Ramos (cell line): ENCODE measurements around the gene FBH1.
"Not testable (repeated sequence)": the region's sequence is repeated elsewhere in the genome, so short reads cannot be mapped to it uniquely, and the experiment has no call there.

Experiments
- in situ Hi-C: fragments of 300-500 bp; cut with MboI; formaldehyde crosslinking; loops from one replicate; pipeline ENCODE4 v1.14.3; 2022; ENCODE audit warnings: low sequenced_read_pairs; ENCODE audit not compliant: unreplicated experiment

The FBH1 gene

DNA sequence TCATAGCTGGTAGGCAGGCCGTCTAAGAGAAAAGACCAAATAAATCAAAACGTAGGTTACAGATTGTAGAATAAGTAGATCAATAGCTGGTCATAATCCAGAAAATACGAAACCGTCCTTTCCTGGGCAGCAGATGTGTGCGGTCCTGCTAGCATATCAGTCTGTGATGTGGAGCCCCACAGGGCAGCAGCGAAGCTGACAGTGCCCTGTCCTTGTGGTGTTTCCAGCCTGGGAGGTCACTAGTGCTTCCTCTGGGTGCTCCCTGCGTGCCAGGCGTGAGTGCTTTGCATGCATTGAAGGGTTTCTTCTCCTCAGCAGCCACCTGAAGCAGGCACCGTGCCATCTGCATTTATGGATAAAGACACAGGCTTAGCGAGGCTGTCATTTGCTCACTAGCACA lies 45.6 kb downstream of the FBH1 start:
- in situ Hi-C loops: no loop called here

DNA sequence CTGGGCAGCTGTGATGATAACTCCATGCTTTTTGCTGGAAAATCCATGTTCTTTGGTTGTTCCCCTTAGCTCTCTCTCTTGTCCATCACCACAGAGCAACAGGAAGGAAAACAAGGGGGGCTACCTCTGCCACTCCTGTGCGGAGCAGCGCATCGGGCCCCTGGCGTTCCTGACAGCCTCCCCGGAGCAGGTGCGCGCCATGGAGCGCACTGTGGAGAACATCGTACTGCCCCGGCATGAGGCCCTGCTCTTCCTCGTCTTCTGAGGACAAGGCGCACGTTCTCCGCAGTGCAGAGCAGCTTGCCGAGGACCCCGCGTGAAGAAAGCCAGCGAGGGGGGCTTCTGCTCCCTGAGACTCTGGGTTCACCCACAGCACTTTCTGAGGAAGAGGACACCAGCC lies 47.0 kb downstream of the FBH1 start:
- in situ Hi-C loops: no loop called here

DNA sequence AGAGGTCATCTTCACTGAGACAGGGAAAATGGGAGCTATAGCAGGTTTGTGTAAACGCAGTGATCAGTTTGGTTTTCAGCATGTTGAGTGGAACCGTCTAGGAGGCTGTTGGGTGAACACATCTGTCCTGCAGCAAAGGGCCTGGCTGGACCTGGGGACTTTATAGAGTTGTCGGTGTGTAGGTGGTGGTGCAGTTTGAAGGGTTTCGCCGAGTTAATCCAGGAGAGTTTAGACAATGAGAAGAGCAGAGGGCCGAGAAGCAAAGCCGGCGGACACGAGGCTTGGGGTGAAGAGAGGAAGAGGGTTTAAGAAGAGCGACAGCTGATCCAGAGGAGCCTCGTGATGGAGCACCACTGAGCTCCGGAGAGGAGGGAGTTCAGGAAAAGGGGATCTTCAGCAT lies 48.2 kb downstream of the FBH1 start:
- in situ Hi-C loops: no loop called here

DNA sequence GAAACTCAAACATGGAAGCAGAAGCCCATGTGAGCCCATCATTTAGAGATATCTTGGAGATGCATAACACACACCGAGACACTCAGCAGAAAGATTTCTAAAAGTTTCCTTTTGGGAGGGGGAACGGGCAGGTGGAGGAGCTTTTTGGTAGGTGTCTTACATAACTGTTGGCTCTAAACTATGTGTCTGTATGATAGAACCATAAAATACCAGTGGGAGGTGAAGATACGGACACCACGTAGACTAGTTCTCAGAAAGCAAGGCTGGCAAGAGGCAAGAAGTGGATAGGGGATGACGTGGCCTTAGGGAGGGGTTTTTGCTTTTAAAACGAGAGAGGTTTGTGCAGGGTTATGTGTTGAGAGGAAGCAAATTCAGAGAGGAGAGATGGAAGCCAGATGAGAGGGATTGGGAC lies 50.8 kb downstream of the FBH1 start:
- in situ Hi-C loops: no loop called here

DNA sequence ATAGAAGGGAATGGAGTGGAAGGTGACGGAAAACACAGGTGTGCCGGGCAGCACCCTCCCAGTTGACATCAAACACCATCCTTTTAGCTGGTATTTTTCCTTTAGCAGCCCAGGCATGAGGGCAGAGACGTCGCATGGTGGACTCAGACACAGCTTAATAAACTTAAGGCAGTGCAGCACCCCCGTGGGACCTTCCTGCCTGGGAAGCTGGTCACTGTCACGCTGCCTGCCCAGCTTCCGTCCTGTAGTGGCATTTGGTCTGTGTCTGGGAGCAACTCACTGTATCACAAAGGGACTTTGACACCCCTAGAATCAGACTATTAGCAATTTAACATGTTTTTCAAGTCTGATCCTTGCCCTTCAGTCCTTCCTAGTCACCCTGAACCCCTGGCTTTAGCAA lies 51.5 kb downstream of the FBH1 start:
- in situ Hi-C loops: no loop called here

DNA sequence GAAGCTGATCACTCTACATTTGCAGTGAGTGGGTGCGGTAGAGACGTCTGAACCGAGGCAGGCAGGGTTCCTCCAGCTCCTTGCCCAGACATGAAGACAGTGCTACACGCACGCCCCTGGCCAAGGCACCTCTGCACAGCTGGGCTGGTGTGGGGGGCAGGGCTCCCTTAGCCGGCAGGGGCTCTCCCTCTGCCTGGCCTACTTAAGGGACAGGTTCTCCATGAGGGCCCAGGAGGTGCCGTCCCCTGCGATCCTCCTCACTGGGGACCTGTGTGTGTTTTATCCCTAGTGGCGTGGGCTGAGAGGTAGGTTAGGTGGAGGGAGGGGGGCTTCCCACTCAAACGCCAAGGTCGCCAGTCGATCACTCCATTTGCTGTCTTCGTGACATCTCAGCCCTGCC lies 52.0 kb downstream of the FBH1 start:
- in situ Hi-C loops: no loop called here

DNA sequence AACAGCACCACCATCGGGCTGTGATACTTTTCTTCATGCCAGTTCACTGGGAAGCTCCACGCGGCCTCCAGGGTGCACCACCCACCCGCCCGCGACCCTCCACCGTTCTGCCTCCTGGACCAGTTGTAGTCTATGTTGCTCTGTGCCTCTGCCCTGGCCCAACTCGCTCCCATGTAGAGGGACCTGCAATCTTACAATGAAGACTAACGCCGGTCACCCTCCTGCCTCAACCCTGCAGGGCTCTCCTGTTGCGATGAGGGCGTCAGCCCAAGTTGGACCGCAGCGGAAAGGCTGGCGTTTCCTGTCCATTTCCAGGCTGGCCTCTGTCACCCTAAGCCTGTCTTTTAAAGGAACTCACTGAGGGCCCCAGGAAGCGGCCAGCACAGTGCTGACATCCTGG lies 52.4 kb downstream of the FBH1 start:
- in situ Hi-C loops: no loop called here

DNA sequence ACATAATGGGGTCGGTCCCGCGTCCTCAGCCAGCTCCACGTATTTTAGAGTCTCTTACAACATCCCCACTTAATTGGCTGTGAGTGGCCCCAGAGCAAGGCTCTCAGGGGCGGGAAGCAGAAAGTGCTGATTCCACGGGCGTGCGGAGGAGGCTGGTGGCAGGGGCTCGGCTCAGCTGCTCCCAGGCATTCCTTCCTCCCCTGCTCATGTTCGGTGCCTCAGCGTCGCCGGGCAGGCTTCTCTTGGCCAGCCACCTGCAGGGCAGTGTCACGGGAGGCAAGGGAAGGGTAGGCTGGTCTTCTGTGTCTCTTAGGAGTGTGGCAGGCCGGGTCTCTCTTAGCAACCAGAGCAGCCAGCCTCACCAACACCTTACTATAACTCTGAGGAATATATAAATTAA lies 53.5 kb downstream of the FBH1 start:
- in situ Hi-C loops: no loop called here

DNA sequence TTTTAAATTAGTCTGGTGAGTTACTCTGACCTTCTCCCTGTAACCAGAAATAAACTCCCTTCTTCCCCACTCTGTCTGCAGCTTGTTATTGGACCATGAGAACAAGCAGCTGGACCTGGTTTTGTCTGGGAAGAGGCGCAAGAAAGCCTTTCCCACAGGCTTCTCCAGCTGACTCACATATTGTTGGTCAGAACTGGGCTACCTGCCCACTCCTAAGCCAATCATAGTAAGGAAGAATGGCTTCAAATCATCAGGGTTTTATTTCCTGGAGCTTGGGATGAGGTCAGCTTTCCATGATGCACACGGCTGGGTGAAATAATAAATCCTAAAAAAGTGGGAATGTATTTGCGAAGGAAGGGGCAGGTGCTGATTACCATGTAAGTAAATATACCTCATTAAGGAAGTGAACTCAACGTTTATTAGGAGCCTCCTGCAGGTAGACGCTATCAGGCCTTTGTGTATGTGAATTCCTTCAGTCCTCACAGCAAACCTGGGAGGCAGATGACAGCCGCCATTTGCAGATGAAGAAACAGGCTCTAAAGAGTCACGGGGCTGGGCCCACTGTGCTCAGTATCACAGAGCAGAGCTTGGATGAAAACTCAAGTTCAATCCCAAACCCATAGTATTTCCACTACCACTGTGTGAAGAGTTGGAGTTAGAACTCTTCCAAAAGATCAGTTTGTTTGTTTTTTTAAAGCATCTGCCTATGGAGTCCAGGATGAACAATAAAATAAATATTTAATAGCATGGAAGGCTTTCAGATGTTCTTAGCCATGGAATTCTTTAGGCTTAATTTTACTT lies 54.5 kb downstream of the FBH1 start:
- in situ Hi-C loops: no loop called here

DNA sequence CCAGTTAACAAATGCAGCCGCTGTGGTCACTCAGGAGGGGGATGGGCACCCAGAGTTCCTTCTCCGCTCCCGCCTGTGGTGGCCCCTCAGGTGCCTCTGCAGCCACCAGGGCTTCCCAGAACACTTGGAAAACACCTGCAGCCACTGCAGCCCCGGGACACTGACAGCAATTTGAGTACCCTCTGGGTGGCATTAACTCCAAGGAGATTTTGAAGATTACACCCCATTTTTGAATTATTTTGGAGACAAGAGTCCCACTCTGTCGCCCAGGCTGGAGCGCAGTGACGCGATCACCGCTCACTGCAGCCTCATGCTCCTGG lies 55.1 kb downstream of the FBH1 start:
- in situ Hi-C loops: no loop called here

DNA sequence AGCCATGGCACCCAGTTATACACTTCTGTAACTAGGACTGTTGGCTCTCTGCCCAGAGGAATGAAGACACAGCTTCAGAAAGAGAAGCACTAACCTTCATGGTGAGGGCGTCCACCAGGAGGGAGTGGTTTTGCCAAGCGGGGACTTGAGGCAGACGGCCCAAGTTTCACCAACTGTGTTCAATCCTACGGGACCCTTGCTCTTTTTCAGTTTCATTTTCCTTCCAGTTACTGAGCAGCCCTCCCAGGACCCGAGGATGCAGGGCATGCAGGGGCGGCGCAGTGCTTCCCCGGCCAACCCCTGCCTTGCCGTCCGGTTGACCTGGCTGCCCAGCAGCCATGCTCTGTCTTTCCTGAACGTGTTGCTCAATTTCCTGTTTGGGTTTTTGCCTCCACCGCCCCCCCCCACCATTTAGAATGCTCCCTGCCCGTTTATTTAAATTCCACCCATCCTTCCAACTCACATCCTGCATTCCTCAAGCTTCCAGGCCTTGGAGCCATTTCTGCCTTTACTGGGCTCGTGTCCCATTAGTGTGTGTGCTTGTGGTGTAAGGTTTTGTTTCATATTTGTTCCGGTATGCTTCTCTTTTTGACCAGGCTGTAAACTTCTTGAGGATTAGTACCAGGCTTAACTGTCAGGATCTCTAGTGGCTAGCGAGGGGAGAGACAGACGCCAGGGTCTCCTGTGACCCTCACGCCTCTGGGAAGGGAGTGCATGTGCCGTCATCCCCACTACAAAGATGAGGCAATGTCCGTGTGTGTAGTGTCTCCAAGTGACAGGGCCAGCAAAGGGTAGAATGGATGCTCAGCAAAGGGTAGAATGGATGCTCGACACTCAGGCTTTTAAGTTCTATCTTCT lies 55.7 kb downstream of the FBH1 start:
- in situ Hi-C loops: no loop called here

DNA sequence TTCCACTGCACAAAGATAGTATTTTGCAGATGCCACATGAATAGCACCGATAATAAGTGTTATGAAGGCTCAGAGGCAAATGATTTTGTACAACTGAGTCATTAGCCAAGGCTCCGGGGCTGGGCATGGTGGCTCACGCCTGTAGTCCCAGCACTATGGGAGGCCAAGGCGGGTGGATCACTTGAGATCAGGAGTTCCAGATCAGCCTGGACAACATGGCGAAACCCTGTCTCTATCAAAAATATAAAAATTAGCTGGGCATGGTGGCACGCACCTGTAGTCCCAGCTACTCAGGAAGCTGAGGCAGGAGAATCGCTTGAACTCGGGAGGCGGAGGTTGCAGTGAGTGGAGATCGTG lies 56.4 kb downstream of the FBH1 start:
- in situ Hi-C loops: not testable (repeated sequence)

DNA sequence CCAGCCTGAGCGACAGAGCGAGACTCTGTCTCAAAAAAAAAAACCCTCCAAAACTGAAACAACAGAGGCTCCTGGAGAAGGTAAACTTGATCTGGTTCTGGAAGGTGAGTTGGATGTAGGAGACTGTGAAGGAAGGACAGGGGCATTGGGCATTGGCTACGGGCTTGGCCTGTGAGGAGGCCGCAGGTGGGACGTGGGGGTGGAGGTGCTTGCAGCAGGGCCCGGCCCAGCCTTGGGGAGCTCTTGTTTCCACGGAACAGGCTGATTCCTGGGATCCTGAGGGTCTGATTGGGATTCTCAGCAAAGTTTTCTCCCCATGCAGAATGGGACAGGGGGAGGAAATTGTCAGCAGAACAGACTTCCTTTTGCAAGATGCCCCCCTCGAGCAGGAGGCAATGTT lies 56.7 kb downstream of the FBH1 start:
- in situ Hi-C loops: no loop called here

DNA sequence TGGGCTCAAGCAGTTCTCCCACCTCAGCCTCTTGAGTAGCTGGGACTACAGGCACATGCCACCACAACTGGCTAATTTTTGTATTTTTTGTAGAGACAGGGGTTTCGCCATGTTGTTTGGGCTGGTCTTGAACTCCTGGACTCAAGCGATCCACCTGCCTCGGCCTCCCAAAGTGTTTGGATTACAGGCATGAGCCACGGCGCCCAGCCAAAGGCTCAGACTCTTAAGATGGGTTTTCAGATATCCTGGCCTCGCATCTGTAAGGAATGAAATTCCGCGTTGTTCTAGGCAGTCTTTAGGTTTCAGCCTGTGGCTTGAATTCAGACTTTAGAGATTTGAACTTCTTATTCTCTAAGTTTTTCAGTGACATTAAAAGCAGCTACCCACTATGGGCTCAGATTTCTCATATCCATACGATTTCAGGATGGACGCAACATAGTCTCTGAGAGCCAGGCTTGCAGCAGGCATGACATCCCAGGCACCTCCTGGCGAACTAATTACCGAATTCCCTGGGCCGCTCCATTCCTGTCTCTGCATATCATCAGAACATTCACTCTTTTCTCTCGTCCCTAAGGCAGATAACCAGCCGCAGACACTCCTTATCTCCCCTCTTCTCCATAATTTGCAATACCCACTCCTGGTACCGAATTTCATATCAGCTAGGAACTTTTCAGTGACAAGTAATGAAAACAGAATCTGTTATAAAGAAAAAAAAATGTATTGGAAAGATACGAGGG lies 57.6 kb downstream of the FBH1 start:
- in situ Hi-C loops: no loop called here

DNA sequence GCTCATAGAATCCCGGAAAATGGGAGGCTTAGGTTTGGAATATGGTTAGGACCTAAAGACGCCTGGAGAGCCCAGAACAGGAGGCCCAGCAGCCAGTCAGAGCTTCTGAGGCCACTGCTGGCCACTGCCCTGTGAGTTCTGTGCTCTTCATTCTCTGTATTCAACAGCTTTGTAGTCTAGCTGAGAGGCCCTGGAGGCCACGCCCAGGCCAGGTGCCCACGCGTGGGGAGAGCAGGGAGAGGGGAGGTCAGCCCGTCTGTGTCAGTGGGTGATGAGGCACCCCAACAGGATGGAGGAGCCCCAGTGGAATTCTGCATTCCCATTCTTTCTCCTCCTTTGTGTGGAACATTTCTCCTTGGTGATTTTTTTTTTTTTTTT lies 58.2 kb downstream of the FBH1 start:
- in situ Hi-C loops: no loop called here

DNA sequence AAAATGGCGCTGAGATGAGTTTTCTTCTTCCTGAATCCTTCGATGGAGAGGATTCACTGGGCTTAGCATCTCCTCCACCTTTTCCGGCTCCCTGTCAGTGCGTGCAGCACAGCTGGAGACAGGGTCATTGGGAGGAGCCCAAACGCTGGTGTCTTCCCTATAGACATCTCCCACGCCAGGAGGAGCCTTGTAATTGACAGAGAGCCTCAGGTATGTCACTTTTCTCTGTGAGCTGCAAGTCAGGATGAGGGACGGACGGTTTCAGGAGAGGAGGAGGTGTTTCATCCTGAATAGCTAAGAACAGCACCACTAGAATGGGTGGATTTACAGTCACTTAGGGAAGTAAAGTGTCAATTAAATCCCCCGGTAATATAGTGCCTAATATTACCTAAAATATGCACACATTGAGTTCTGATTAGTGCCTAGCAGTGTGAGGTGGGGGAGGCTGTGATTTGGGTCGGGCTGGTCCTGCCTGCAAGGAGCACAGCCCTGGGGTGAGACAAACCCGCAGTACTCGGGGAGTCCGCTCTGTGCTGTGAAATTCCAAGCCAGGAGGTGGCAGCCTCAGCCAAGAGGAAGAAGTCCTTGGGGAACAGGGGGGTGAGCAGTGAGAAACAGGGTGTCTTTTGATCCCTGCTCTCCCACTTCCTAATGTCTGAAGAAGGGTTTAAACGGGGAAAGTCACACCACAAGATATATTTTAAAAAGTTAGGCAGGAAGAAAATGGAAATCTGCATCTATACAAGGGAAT lies 59.1 kb downstream of the FBH1 start:
- in situ Hi-C loops: no loop called here

DNA sequence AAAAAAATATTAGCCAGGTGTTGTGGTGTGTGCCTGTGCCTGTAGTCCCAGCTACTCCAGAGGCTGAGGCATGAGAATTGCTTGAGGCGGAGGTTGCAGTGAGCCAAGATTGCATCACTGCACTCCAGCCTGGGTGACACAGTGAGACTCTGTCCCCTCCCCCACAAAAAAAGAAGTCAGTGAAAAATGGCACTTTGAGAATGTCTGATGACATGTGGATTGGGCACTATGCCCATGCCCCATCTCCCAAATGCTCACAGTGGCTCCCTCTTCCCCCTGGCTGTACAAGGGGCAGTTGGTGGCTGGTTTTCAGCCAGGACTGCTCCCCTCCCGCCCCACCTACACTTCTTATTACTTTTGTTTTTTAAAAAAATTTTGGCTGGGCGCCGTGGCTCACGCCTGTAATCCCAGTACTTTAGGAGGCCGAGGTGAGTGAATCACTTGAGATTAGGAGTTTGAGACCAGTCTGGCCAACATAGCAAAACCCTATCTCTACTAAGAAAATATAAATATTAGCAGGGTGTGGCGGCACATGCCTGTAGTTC lies 61.2 kb downstream of the FBH1 start:
- in situ Hi-C loops: no loop called here

DNA sequence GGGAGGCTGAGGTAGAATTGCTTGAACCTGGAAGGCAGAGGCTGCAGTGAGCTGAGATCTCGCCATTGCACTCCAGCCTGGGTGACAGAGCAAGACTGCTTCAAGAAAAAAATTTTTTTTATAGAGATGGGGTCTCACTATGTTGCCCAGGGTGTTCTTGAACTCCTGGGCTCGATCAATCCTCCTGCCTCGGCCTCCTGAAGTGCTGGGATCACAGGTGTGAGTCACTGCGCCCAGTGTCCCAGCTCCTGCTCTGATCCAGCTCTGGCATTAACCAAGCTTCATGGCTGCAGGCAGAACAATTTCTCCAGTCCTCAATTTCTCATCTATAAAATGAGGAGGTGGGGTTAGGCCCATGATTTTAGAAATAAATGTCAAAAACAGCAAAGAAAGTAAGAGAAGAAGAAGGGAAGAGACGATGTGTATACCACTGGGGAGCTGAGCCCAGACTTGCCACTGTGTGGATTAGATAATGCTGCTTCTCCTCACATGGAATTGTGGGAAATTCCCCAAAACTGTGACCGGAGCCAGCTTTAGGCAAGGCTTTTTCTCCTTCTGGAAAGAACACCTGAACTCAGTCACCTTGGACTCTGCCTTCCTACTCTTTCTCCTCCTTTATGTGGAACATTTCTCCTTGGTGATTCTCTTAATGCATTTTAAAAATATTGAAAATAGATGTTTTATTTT lies 61.8 kb downstream of the FBH1 start:
- in situ Hi-C loops: no loop called here

DNA sequence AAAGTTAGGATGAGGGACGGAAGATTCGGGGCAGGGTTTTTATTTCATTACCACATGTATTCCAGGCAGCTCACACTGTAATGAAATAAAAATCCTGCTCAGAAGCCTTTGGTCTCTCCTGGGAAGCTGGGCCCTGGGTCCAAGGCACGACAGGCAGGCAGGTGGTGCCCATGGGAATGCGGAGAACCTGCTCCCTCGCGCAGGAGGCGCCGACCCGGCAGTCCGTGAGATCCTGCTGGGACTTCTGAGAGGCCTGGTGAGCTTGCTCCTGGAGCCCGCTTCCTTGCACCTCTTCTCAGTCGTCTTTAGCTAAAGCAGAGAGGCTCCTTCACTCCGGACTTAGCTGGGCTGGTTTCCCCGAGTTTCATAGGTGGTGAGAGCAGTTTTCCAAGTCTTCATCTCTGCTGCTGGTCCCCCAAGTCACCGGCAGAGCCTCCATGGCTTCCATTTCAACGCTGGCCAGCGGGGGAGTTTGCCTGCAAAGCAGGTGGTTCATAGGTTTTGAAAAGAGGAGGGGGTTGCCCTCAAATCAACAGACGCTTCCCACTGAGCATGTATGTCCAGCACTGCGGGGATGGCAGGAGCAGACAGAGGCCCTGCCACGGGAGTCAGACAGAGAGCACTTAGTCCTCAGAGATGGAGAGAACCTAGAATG lies 62.8 kb downstream of the FBH1 start:
- in situ Hi-C loops: no loop called here
